Panc1 (cell line): ENCODE measurements around the gene MICAL2. TPM values are rescaled to one million over a fixed set of nuclear protein-coding genes. Genes with fewer than 3 reads are reported as not detected.

Experiments used
- ATAC-seq: fragments of 200-7000 bp; cut with Tn5 transposase; 2 replicates; pipeline ENCODE4 v1.9.1; 2020; ENCODE audit warnings: mild to moderate bottlenecking, moderate library complexity
- BruUV-seq: library from RNA; stranded (reverse); fragments of 400-500 nt; replicated peaks from 2 replicates; lab custom pipeline; 2021; lab: Mats Ljungman, UMichigan
- CTCF ChIA-PET: fragments of 300-600 bp; sonication (Branson Sonifier 250); formaldehyde crosslinking; loops from one replicate; lab custom pipeline; 2022; ENCODE audit warnings: antibody characterized with exemption; lab: Charles Lee
- POLR2A ChIA-PET: fragments of 300-600 bp; sonication (Branson Sonifier 250); formaldehyde crosslinking; loops from one replicate; lab custom pipeline; 2022; ENCODE audit warnings: antibody characterized with exemption; lab: Charles Lee
- DNase-seq: peaks from one replicate; pipeline ENCODE4 v3.0.0-alpha.2; 2010; ENCODE audit warnings: low read depth, low spot score
- H3K27ac ChIP-seq: 2 replicates; pipeline ENCODE4 v1.5.1; 2011; ENCODE audit warnings: mild to moderate bottlenecking, low read length, inconsistent platforms
- H3K27me3 ChIP-seq: fragments of 200-500 bp; sonication (Bioruptor generic); 2 replicates; pipeline ENCODE4 v1.6.0; 2014; ENCODE audit warnings: low read length, inconsistent platforms; ENCODE audit not compliant: control insufficient read depth, insufficient read depth
- H3K36me3 ChIP-seq: fragments of 200-500 bp; sonication (Bioruptor generic); 2 replicates; pipeline ENCODE4 v1.5.1; 2014; ENCODE audit warnings: inconsistent platforms, mild to moderate bottlenecking, low read length, moderate library complexity; ENCODE audit not compliant: control insufficient read depth, insufficient read depth
- H3K4me1 ChIP-seq: 2 replicates; pipeline ENCODE4 v1.5.1; 2011; ENCODE audit warnings: inconsistent platforms, mild to moderate bottlenecking, low read length, moderate library complexity; ENCODE audit not compliant: control insufficient read depth, insufficient read depth
- H3K4me3 ChIP-seq, 2 experiments: 2 replicates each; pipeline ENCODE4 v1.5.1; 2011 to 2012; ENCODE audit warnings: low read depth in 2 of 2, low read length in 2 of 2, mild to moderate bottlenecking in 2 of 2, inconsistent platforms in 1 of 2, moderate library complexity in 1 of 2
- H3K9me3 ChIP-seq: fragments of 200-500 bp; sonication (Bioruptor generic); 2 replicates; pipeline ENCODE4 v1.5.1; 2014; ENCODE audit warnings: low read depth, mild to moderate bottlenecking, inconsistent platforms, low read length, moderate library complexity; ENCODE audit not compliant: control insufficient read depth, insufficient read depth
- POLR2AphosphoS5 ChIP-seq: IDR thresholded peaks from 2 replicates; pipeline ENCODE4 v1.6.1; 2012; ENCODE audit warnings: mild to moderate bottlenecking, low read depth, low read length, moderate library complexity
- SIN3A ChIP-seq: IDR thresholded peaks from 2 replicates; pipeline ENCODE4 v1.6.1; 2012; ENCODE audit warnings: low read depth, mild to moderate bottlenecking, low read length, moderate library complexity, borderline replicate concordance; ENCODE audit not compliant: insufficient read depth
- TCF7L2 ChIP-seq: IDR thresholded peaks from 2 replicates; pipeline ENCODE4 v1.6.1; 2011; ENCODE audit warnings: mild to moderate bottlenecking, low read depth, low read length, inconsistent platforms
- in situ Hi-C: cut with HindIII; loops from 2 replicates; pipeline ENCODE4 v1.10.0; 2016; ENCODE audit warnings: low sequenced_read_pairs, low pct_unique_long_range_greater_than_20kb
- intact Hi-C: fragments of 100-400 bp; cut with micrococcal nuclease; formaldehyde crosslinking; loops from one replicate; pipeline ENCODE4 v1.10.0; 2022; ENCODE audit not compliant: unreplicated experiment
- total RNA-seq: library from RNA; stranded (reverse); gene quantifications from one replicate; pipeline ENCODE4 v1.2.1, GENCODE V29; 2021; ENCODE audit not compliant: unreplicated experiment
- TF ChIP-seq, protein P1 (sequence below): fragments of 450-650 bp; IDR thresholded peaks from 2 replicates; pipeline ENCODE4 v1.5.1; 2017; ENCODE audit warnings: mild to moderate bottlenecking
- TF ChIP-seq, protein P2 (sequence below), 2 experiments: IDR thresholded peaks; 2 replicates each; pipeline ENCODE4 v1.6.1; 2011 to 2012; ENCODE audit warnings: low read depth in 2 of 2, control low read depth in 1 of 2, low read length in 1 of 2, mild to moderate bottlenecking in 1 of 2, moderate library complexity in 1 of 2; ENCODE audit not compliant: insufficient read depth in 1 of 2

The MICAL2 gene
- total RNA-seq, 1 experiment from 2014 or later = 199 TPM

GRCh38 chr11:12165237-12165875 lies 55.0 kb downstream of the MICAL2 start:
- Histone ChIP-seq H3K27ac (peak overlapping the region; percentile 89), H3K27me3 (no peaks in the 10 kb centered on the region), H3K9me3 (no peaks in the 10 kb centered on the region), H3K4me1 (peaks cover 91% of the 10 kb centered on the region), H3K4me3 (no peak overlapping the region), H3K36me3 (peaks cover 3% of the 10 kb centered on the region)
- in situ Hi-C loops (no loop called here), intact Hi-C loops (no loop called here)
- DNase-seq = no peak
- ChIA-PET CTCF (no interaction called here), POLR2A (no interaction called here)
- no peak for ATAC-seq
- TF ChIP-seq, protein P1, sequence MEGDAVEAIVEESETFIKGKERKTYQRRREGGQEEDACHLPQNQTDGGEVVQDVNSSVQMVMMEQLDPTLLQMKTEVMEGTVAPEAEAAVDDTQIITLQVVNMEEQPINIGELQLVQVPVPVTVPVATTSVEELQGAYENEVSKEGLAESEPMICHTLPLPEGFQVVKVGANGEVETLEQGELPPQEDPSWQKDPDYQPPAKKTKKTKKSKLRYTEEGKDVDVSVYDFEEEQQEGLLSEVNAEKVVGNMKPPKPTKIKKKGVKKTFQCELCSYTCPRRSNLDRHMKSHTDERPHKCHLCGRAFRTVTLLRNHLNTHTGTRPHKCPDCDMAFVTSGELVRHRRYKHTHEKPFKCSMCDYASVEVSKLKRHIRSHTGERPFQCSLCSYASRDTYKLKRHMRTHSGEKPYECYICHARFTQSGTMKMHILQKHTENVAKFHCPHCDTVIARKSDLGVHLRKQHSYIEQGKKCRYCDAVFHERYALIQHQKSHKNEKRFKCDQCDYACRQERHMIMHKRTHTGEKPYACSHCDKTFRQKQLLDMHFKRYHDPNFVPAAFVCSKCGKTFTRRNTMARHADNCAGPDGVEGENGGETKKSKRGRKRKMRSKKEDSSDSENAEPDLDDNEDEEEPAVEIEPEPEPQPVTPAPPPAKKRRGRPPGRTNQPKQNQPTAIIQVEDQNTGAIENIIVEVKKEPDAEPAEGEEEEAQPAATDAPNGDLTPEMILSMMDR = no peak
- no peak for TF ChIP-seq SIN3A
- BruUV-seq = no TSS peak

GRCh38 chr11:12166299-12167060 lies 56.1 kb downstream of the MICAL2 start:
- in situ Hi-C loops = no loop called here
- CTCF ChIA-PET = no interaction called here

More at GRCh38 chr11:12166299-12167060, 56.1 kb downstream of the MICAL2 start:
- no peaks in the 10 kb centered on the region for H3K9me3 ChIP-seq
- peak; percentile 73 for ATAC-seq
- H3K4me3 ChIP-seq = peak overlapping the region in 1 of 2 experiments; percentile 29; a peak in 1 of 4 replicates
- H3K4me1 ChIP-seq = peaks cover 80% of the 10 kb centered on the region
- H3K36me3 ChIP-seq = peaks cover 3% of the 10 kb centered on the region
- no peak for TF ChIP-seq TCF7L2
- no peak for TF ChIP-seq SIN3A
- TF ChIP-seq, protein P1 = no peak
- TF ChIP-seq, protein P2, sequence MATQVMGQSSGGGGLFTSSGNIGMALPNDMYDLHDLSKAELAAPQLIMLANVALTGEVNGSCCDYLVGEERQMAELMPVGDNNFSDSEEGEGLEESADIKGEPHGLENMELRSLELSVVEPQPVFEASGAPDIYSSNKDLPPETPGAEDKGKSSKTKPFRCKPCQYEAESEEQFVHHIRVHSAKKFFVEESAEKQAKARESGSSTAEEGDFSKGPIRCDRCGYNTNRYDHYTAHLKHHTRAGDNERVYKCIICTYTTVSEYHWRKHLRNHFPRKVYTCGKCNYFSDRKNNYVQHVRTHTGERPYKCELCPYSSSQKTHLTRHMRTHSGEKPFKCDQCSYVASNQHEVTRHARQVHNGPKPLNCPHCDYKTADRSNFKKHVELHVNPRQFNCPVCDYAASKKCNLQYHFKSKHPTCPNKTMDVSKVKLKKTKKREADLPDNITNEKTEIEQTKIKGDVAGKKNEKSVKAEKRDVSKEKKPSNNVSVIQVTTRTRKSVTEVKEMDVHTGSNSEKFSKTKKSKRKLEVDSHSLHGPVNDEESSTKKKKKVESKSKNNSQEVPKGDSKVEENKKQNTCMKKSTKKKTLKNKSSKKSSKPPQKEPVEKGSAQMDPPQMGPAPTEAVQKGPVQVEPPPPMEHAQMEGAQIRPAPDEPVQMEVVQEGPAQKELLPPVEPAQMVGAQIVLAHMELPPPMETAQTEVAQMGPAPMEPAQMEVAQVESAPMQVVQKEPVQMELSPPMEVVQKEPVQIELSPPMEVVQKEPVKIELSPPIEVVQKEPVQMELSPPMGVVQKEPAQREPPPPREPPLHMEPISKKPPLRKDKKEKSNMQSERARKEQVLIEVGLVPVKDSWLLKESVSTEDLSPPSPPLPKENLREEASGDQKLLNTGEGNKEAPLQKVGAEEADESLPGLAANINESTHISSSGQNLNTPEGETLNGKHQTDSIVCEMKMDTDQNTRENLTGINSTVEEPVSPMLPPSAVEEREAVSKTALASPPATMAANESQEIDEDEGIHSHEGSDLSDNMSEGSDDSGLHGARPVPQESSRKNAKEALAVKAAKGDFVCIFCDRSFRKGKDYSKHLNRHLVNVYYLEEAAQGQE (IDR thresholded peaks at IDR 0.05; ENCODE audit: insufficient read depth in 1 of 2, low read depth in 2 of 2, low read length in 1 of 2) = no peak
- TF ChIP-seq POLR2AphosphoS5 = no peak
- TSS peak; percentile 98 for BruUV-seq
- peak overlapping the region; percentile 89 for H3K27ac ChIP-seq
- DNase-seq = no peak
- POLR2A ChIA-PET = interaction anchor here (0.6 to 0.9 kb wide), 2 partner anchors 16 to 1800 kb away, joined by 3 to 4 read pairs; no protein-coding TSS in a partner anchor
- H3K27me3 ChIP-seq = no peaks in the 10 kb centered on the region
- intact Hi-C loops = no loop called here
